Measurements from ENCODE around the gene EGFL7. TPM values are rescaled to one million over a fixed set of nuclear protein-coding genes. Genes with fewer than 3 reads are reported as not detected.

EGFL7 gene
- total and polyA plus RNA-seq, 11 donors, result 56.4 to 142 (median 94.5) TPM

DNA sequence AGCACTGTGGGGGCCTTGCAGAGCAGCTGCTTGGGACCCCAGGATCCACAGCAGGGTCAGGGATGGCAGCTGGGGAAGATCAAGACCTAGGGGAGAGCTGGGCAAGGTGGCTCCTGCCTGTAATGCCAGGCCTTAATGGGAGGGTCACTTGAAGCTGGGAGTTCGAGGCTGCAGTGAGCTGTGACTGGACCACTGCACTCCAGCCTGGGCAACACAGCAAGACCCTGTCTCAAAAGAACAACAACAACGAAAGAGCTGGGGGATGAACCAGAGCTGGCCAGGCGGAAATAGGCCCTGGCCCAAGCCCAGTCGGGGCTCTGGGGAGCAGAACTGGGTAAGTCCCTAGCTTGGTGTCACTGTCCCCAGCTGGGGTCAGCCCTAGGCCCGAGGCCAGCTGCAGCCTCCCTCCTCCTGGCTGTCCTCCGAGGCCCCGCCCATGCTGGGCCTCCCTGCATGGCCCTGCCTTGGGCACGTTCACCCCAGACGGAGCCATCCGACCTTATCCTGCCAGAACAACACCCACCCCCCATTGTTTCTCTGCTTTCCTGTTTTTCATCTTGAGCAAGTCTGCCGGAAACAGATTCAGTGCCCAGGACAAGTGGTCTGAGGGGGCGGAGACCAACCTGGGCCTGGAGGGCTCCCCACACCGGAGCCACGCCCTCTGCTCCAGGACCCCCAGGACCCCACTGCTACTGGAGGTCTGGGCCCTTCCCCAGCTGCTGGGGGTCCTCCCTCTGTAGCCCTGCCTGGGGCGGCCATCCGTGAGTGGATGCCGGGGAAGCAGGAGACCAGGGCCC lies 51.6 kb downstream of the EGFL7 start:
- Histone ChIP-seq H3K4me3 (peak overlapping the region in 8 of 12 donors; percentile 60 to 91 (median 76)), H3K27me3 (peaks cover 0 to 23% (median 0%) of the 10 kb centered on the region in 9 donors), H3K9me3 (no peaks in the 10 kb centered on the region), H3K36me3 (no peaks in the 10 kb centered on the region), H3K4me1 (peaks cover 4 to 53% (median 36%) of the 10 kb centered on the region in 12 donors), H3K27ac (peak overlapping the region; percentile 64 to 91 (median 86))
- ATAC-seq (peak; percentile 49 to 69 (median 62)), DNase-seq (peak; percentile 57 to 88 (median 70))
- intact Hi-C loops (cut with DNase I), result loop anchor here in 1 of 10 donors (5.0 kb wide), 1 partner anchor 37 kb away; no protein-coding TSS in a partner anchor
- no peak for TF ChIP-seq POLR2A (IDR thresholded peaks at IDR 0.05)
- TF ChIP-seq, protein P1, sequence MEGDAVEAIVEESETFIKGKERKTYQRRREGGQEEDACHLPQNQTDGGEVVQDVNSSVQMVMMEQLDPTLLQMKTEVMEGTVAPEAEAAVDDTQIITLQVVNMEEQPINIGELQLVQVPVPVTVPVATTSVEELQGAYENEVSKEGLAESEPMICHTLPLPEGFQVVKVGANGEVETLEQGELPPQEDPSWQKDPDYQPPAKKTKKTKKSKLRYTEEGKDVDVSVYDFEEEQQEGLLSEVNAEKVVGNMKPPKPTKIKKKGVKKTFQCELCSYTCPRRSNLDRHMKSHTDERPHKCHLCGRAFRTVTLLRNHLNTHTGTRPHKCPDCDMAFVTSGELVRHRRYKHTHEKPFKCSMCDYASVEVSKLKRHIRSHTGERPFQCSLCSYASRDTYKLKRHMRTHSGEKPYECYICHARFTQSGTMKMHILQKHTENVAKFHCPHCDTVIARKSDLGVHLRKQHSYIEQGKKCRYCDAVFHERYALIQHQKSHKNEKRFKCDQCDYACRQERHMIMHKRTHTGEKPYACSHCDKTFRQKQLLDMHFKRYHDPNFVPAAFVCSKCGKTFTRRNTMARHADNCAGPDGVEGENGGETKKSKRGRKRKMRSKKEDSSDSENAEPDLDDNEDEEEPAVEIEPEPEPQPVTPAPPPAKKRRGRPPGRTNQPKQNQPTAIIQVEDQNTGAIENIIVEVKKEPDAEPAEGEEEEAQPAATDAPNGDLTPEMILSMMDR (IDR thresholded peaks at IDR 0.05), result no peak
- 26 to 65% (median 53%) methylated on average over 15 to 17 of the region's 17 CpGs for WGBS, 4 donors

DNA sequence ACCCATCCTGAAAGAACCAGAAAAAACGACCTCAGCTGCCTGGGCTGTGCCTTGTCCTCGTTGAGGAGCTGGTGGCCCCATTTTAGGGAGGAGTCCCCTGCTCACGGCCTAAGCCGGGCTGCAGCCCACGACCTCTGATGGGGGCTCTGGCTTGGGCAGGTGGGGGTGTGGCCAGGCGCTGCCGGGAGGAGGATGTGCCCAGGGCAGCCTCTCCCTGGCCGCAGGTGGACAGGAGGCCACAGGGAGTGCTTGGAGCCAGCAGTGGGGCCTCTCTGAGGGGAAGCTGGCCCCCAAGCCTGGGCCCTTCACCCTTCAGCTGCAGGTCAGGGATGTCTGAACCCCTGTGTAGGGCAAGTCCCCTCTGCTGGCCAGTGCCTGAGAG lies 52.2 kb downstream of the EGFL7 start:
- Histone ChIP-seq H3K9me3 (no peaks in the 10 kb centered on the region), H3K27me3 (peaks cover 0 to 23% (median 0%) of the 10 kb centered on the region in 9 donors), H3K36me3 (no peaks in the 10 kb centered on the region), H3K4me1 (peaks cover 4 to 59% (median 38%) of the 10 kb centered on the region in 12 donors), H3K4me3 (peak overlapping the region in 1 of 12 donors; percentile 15), H3K27ac (peak overlapping the region; percentile 64 to 91 (median 86))
- ATAC-seq, result peak in 3 of 4 donors; percentile 0 to 18 (median 3)
- 50 to 73% (median 55%) methylated on average over 7 to 8 of the region's 8 CpGs for WGBS, 4 donors
- intact Hi-C loops (cut with DNase I), result loop anchor here in 1 of 10 donors (5.0 kb wide), 1 partner anchor 38 kb away; no protein-coding TSS in a partner anchor
- TF ChIP-seq, protein P1 (IDR thresholded peaks at IDR 0.05), result no peak
- TF ChIP-seq POLR2A (IDR thresholded peaks at IDR 0.05), result no peak
- DNase-seq, result no peak

DNA sequence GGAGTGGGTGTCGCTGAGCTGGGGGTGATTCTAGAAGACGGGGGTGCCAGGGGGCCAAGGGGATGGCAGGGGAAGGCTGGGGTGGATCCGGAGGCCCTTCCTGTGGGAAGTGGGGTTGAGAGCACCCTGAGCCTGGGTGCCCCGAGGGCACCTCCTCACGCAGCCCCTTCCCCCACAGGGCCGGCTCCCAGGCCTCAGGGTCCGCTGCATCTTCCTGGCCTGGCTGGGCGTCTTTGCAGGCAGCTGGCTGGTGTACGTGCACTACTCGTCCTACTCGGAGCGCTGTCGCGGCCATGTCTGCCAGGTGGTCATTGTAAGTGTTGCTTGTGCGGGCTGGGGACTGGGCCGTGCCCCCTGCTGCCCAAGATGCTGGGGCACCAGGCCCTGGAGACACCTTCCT lies 54.7 kb downstream of the EGFL7 start:
- Histone ChIP-seq H3K4me1 (peaks cover 4 to 76% (median 57%) of the 10 kb centered on the region in 12 donors), H3K27ac (no peak overlapping the region), H3K27me3 (peaks cover 0 to 13% (median 0%) of the 10 kb centered on the region in 9 donors), H3K4me3 (no peak overlapping the region), H3K36me3 (peaks cover 0 to 15% (median 6%) of the 10 kb centered on the region in 9 donors), H3K9me3 (no peaks in the 10 kb centered on the region)
- TF ChIP-seq, protein P1 (IDR thresholded peaks at IDR 0.05), result no peak
- TF ChIP-seq POLR2A (IDR thresholded peaks at IDR 0.05), result no peak
- 87 to 93% (median 90%) methylated on average over 11 to 16 of the region's 16 CpGs for WGBS, 4 donors
- ATAC-seq (no peak), DNase-seq (peak in 1 of 5 donors; percentile 22)
- intact Hi-C loops (cut with DNase I), result no loop called here
